ENCODE measurements around the gene BRINP2.

The BRINP2 gene

GRCh38 chr1:177270863-177271262 lies 100.1 kb downstream of the BRINP2 start:
- Histone ChIP-seq H3K4me1 (ENCODE audit: control insufficient read depth, insufficient read depth, low read length) (peaks cover 11% of the 10 kb centered on the region), H3K4me3 (ENCODE audit: low read length) (no peak overlapping the region), H3K9ac (ENCODE audit: low read length) (no peak overlapping the region), H3K27ac (ENCODE audit: low read depth, low read length) (no peak overlapping the region), H3K36me3 (ENCODE audit: control insufficient read depth, insufficient read depth, low read length) (no peaks in the 10 kb centered on the region), H3K27me3 (ENCODE audit: control insufficient read depth, insufficient read depth, low read length) (no peaks in the 10 kb centered on the region)

- H3K4me3 ChIP-seq (ENCODE audit: low read length): no peak overlapping the region
- no peak overlapping the region for H3K27ac ChIP-seq (ENCODE audit: low read depth, low read length)
- peaks cover 11% of the 10 kb centered on the region for H3K4me1 ChIP-seq (ENCODE audit: control insufficient read depth, insufficient read depth, low read length)
- no peaks in the 10 kb centered on the region for H3K27me3 ChIP-seq (ENCODE audit: control insufficient read depth, insufficient read depth, low read length)
- H3K9ac ChIP-seq (ENCODE audit: low read length): no peak overlapping the region
- no peaks in the 10 kb centered on the region for H3K36me3 ChIP-seq (ENCODE audit: control insufficient read depth, insufficient read depth, low read length)
Observed at GRCh38 chr1:177273141-177273540, 102.4 kb downstream of the BRINP2 start.

- Histone ChIP-seq H3K4me3 (ENCODE audit: low read length) (no peak overlapping the region), H3K36me3 (ENCODE audit: control insufficient read depth, insufficient read depth, low read length) (no peaks in the 10 kb centered on the region), H3K27ac (ENCODE audit: low read depth, low read length) (no peak overlapping the region), H3K4me1 (ENCODE audit: control insufficient read depth, insufficient read depth, low read length) (peaks cover 11% of the 10 kb centered on the region), H3K9ac (ENCODE audit: low read length) (no peak overlapping the region), H3K27me3 (ENCODE audit: control insufficient read depth, insufficient read depth, low read length) (no peaks in the 10 kb centered on the region)
Observed at GRCh38 chr1:177274687-177275211, 104.0 kb downstream of the BRINP2 start.

GRCh38 chr1:177275736-177276135 lies 105.0 kb downstream of the BRINP2 start:
- Histone ChIP-seq H3K4me3 (ENCODE audit: low read length) (no peak overlapping the region), H3K4me1 (ENCODE audit: control insufficient read depth, insufficient read depth, low read length) (peaks cover 11% of the 10 kb centered on the region), H3K27ac (ENCODE audit: low read depth, low read length) (no peak overlapping the region), H3K9ac (ENCODE audit: low read length) (no peak overlapping the region), H3K36me3 (ENCODE audit: control insufficient read depth, insufficient read depth, low read length) (no peaks in the 10 kb centered on the region), H3K27me3 (ENCODE audit: control insufficient read depth, insufficient read depth, low read length) (no peaks in the 10 kb centered on the region)

GRCh38 chr1:177278626-177279390 lies 108.0 kb downstream of the BRINP2 start:
- H3K4me1 ChIP-seq (ENCODE audit: control insufficient read depth, insufficient read depth, low read length): peaks cover 11% of the 10 kb centered on the region
- H3K36me3 ChIP-seq (ENCODE audit: control insufficient read depth, insufficient read depth, low read length): no peaks in the 10 kb centered on the region
- no peaks in the 10 kb centered on the region for H3K27me3 ChIP-seq (ENCODE audit: control insufficient read depth, insufficient read depth, low read length)
- H3K27ac ChIP-seq (ENCODE audit: low read depth, low read length): no peak overlapping the region
- H3K9ac ChIP-seq (ENCODE audit: low read length): no peak overlapping the region
- no peak overlapping the region for H3K4me3 ChIP-seq (ENCODE audit: low read length)

- H3K27ac ChIP-seq (ENCODE audit: low read depth, low read length): no peak overlapping the region
- H3K27me3 ChIP-seq (ENCODE audit: control insufficient read depth, insufficient read depth, low read length): no peaks in the 10 kb centered on the region
- no peak overlapping the region for H3K4me3 ChIP-seq (ENCODE audit: low read length)
- H3K36me3 ChIP-seq (ENCODE audit: control insufficient read depth, insufficient read depth, low read length): no peaks in the 10 kb centered on the region
- H3K9ac ChIP-seq (ENCODE audit: low read length): no peak overlapping the region
- no peaks in the 10 kb centered on the region for H3K4me1 ChIP-seq (ENCODE audit: control insufficient read depth, insufficient read depth, low read length)
Observed at GRCh38 chr1:177281901-177282300, 111.1 kb downstream of the BRINP2 start.

- Histone ChIP-seq H3K36me3 (ENCODE audit: control insufficient read depth, insufficient read depth, low read length) (no peaks in the 10 kb centered on the region), H3K27ac (ENCODE audit: low read depth, low read length) (no peak overlapping the region), H3K27me3 (ENCODE audit: control insufficient read depth, insufficient read depth, low read length) (no peaks in the 10 kb centered on the region), H3K4me3 (ENCODE audit: low read length) (no peak overlapping the region), H3K4me1 (ENCODE audit: control insufficient read depth, insufficient read depth, low read length) (no peaks in the 10 kb centered on the region), H3K9ac (ENCODE audit: low read length) (no peak overlapping the region)
Observed at GRCh38 chr1:177282976-177283375, 112.2 kb downstream of the BRINP2 start.

- Histone ChIP-seq H3K9ac (ENCODE audit: low read length) (no peak overlapping the region), H3K4me1 (ENCODE audit: control insufficient read depth, insufficient read depth, low read length) (no peaks in the 10 kb centered on the region), H3K36me3 (ENCODE audit: control insufficient read depth, insufficient read depth, low read length) (no peaks in the 10 kb centered on the region), H3K27ac (ENCODE audit: low read depth, low read length) (no peak overlapping the region), H3K4me3 (ENCODE audit: low read length) (no peak overlapping the region), H3K27me3 (ENCODE audit: control insufficient read depth, insufficient read depth, low read length) (no peaks in the 10 kb centered on the region)
Observed at GRCh38 chr1:177283380-177283779, 112.6 kb downstream of the BRINP2 start.

- Histone ChIP-seq H3K4me1 (ENCODE audit: control insufficient read depth, insufficient read depth, low read length) (no peaks in the 10 kb centered on the region), H3K36me3 (ENCODE audit: control insufficient read depth, insufficient read depth, low read length) (no peaks in the 10 kb centered on the region), H3K9ac (ENCODE audit: low read length) (no peak overlapping the region), H3K27me3 (ENCODE audit: control insufficient read depth, insufficient read depth, low read length) (no peaks in the 10 kb centered on the region), H3K4me3 (ENCODE audit: low read length) (no peak overlapping the region), H3K27ac (ENCODE audit: low read depth, low read length) (no peak overlapping the region)
Observed at GRCh38 chr1:177286396-177286795, 115.6 kb downstream of the BRINP2 start.

- Histone ChIP-seq H3K36me3 (ENCODE audit: control insufficient read depth, insufficient read depth, low read length) (no peaks in the 10 kb centered on the region), H3K4me1 (ENCODE audit: control insufficient read depth, insufficient read depth, low read length) (no peaks in the 10 kb centered on the region), H3K4me3 (ENCODE audit: low read length) (no peak overlapping the region), H3K27ac (ENCODE audit: low read depth, low read length) (no peak overlapping the region), H3K27me3 (ENCODE audit: control insufficient read depth, insufficient read depth, low read length) (no peaks in the 10 kb centered on the region), H3K9ac (ENCODE audit: low read length) (no peak overlapping the region)
Observed at GRCh38 chr1:177287270-177287669, 116.5 kb downstream of the BRINP2 start.

GRCh38 chr1:177287994-177288393 lies 117.2 kb downstream of the BRINP2 start:
- Histone ChIP-seq H3K4me1 (ENCODE audit: control insufficient read depth, insufficient read depth, low read length) (no peaks in the 10 kb centered on the region), H3K4me3 (ENCODE audit: low read length) (no peak overlapping the region), H3K9ac (ENCODE audit: low read length) (no peak overlapping the region), H3K27ac (ENCODE audit: low read depth, low read length) (no peak overlapping the region), H3K36me3 (ENCODE audit: control insufficient read depth, insufficient read depth, low read length) (no peaks in the 10 kb centered on the region), H3K27me3 (ENCODE audit: control insufficient read depth, insufficient read depth, low read length) (no peaks in the 10 kb centered on the region)

- Histone ChIP-seq H3K9ac (ENCODE audit: low read length) (no peak overlapping the region), H3K4me1 (ENCODE audit: control insufficient read depth, insufficient read depth, low read length) (no peaks in the 10 kb centered on the region), H3K27ac (ENCODE audit: low read depth, low read length) (no peak overlapping the region), H3K36me3 (ENCODE audit: control insufficient read depth, insufficient read depth, low read length) (no peaks in the 10 kb centered on the region), H3K4me3 (ENCODE audit: low read length) (no peak overlapping the region), H3K27me3 (ENCODE audit: control insufficient read depth, insufficient read depth, low read length) (no peaks in the 10 kb centered on the region)
Observed at GRCh38 chr1:177289532-177289931, 118.8 kb downstream of the BRINP2 start.

GRCh38 chr1:177300431-177300830 lies 129.7 kb downstream of the BRINP2 start:
- no peak overlapping the region for H3K4me3 ChIP-seq (ENCODE audit: low read length)
- no peaks in the 10 kb centered on the region for H3K4me1 ChIP-seq (ENCODE audit: control insufficient read depth, insufficient read depth, low read length)

More at GRCh38 chr1:177300431-177300830, 129.7 kb downstream of the BRINP2 start:
- Histone ChIP-seq H3K36me3 (ENCODE audit: control insufficient read depth, insufficient read depth, low read length) (no peaks in the 10 kb centered on the region), H3K9ac (ENCODE audit: low read length) (no peak overlapping the region), H3K27ac (ENCODE audit: low read depth, low read length) (no peak overlapping the region), H3K27me3 (ENCODE audit: control insufficient read depth, insufficient read depth, low read length) (no peaks in the 10 kb centered on the region)

Data from rectal smooth muscle tissue (tissue), 1 donor.